IMR-90 (cell line): ENCODE data around the gene TMEM117.

Experiments used
- CHD1 ChIP-seq: IDR thresholded peaks from 2 replicates; pipeline ENCODE4 v1.6.1; 2012; ENCODE audit warnings: low read depth, low read length, improper control_type of control experiment
- FOS ChIP-seq: fragments of 150-350 bp; IDR thresholded peaks from 2 replicates; pipeline ENCODE4 v1.6.1; 2016; ENCODE audit warnings: low read depth, low read length
- MAFK ChIP-seq: IDR thresholded peaks from 2 replicates; pipeline ENCODE4 v1.6.1; 2012; ENCODE audit warnings: low read depth, low read length, improper control_type of control experiment
- MAZ ChIP-seq: IDR thresholded peaks from 2 replicates; pipeline ENCODE4 v1.6.1; 2012; ENCODE audit warnings: low read depth, mild to moderate bottlenecking, low read length, improper control_type of control experiment, moderate library complexity, borderline replicate concordance
- MXI1 ChIP-seq: IDR thresholded peaks from 2 replicates; pipeline ENCODE4 v1.6.1; 2012; ENCODE audit warnings: low read depth, mild to moderate bottlenecking, low read length, moderate library complexity, borderline replicate concordance
- POLR2A ChIP-seq: IDR thresholded peaks from 2 replicates; pipeline ENCODE4 v1.6.1; 2012; ENCODE audit warnings: mild to moderate bottlenecking, low read depth, low read length
- RAD21 ChIP-seq: IDR thresholded peaks from 2 replicates; pipeline ENCODE4 v1.6.1; 2012; ENCODE audit warnings: low read length, improper control_type of control experiment
- RCOR1 ChIP-seq: IDR thresholded peaks from 2 replicates; pipeline ENCODE4 v1.6.1; 2012; ENCODE audit warnings: mild to moderate bottlenecking, low read length, improper control_type of control experiment; ENCODE audit not compliant: insufficient replicate concordance
- RFX5 ChIP-seq: IDR thresholded peaks from 2 replicates; pipeline ENCODE4 v1.8.0; 2012; ENCODE audit warnings: low read depth, mild to moderate bottlenecking, low read length, moderate library complexity
- SMC3 ChIP-seq: fragments of 150-350 bp; IDR thresholded peaks from 2 replicates; pipeline ENCODE4 v1.6.1; 2016; ENCODE audit warnings: low read depth, mild to moderate bottlenecking, antibody characterized with exemption, low read length, moderate library complexity
- TF ChIP-seq, protein P1 (sequence below): conservative IDR thresholded peaks from 2 replicates; pipeline ENCODE4 v1.5.1; 2012; ENCODE audit warnings: mild to moderate bottlenecking, low read depth, low read length, improper control_type of control experiment
- TF ChIP-seq, protein P2 (sequence below): fragments of 150-350 bp; IDR thresholded peaks from 2 replicates; pipeline ENCODE4 v1.6.1; 2017; ENCODE audit warnings: mild to moderate bottlenecking, antibody characterized with exemption, low read length, low read depth

DNA sequence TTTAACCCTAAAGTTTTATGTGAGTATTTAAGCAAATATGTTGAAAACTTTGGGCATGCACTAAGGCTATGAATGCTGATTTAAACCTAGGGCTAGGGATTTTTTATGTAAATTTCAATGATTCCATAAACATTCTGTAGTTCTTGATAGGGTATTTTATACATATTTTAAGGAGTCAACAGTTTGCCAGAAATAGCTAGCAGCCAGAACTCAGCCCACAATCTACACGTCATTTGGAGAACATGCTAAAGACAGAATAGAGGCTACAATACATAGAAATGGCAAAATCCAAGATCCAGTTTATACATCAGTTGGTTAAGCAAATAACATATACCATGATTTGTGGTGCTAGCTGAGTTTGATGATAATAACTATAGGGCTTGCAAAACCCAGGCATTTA, 184.7 kb downstream of the TMEM117 start:
- TF ChIP-seq, protein P1, sequence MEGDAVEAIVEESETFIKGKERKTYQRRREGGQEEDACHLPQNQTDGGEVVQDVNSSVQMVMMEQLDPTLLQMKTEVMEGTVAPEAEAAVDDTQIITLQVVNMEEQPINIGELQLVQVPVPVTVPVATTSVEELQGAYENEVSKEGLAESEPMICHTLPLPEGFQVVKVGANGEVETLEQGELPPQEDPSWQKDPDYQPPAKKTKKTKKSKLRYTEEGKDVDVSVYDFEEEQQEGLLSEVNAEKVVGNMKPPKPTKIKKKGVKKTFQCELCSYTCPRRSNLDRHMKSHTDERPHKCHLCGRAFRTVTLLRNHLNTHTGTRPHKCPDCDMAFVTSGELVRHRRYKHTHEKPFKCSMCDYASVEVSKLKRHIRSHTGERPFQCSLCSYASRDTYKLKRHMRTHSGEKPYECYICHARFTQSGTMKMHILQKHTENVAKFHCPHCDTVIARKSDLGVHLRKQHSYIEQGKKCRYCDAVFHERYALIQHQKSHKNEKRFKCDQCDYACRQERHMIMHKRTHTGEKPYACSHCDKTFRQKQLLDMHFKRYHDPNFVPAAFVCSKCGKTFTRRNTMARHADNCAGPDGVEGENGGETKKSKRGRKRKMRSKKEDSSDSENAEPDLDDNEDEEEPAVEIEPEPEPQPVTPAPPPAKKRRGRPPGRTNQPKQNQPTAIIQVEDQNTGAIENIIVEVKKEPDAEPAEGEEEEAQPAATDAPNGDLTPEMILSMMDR, result no peak
- TF ChIP-seq, protein P2, sequence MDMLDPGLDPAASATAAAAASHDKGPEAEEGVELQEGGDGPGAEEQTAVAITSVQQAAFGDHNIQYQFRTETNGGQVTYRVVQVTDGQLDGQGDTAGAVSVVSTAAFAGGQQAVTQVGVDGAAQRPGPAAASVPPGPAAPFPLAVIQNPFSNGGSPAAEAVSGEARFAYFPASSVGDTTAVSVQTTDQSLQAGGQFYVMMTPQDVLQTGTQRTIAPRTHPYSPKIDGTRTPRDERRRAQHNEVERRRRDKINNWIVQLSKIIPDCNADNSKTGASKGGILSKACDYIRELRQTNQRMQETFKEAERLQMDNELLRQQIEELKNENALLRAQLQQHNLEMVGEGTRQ, result no peak
- TF ChIP-seq POLR2A (no peak), RAD21 (no peak), RCOR1 (no peak), MAFK (no peak), SMC3 (no peak), CHD1 (no peak), FOS (no peak), RFX5 (no peak), MAZ (no peak), MXI1 (no peak)
